ENCODE results near the gene WNT7B.

- TF ChIP-seq POLR2A (IDR thresholded peaks at IDR 0.05) (no peak), CTCF (IDR thresholded peaks at IDR 0.05 in 8 of 11, conservative IDR thresholded peaks at IDR 0.05 in 3 of 11) (no peak)
These were observed 14.1 kb downstream of the WNT7B start for GRCh38 chr22:45962756-45963324.

Measured in spleen (tissue), 7 donors.